ENCODE measurements around the gene ATXN7. TPM values are rescaled to one million over a fixed set of nuclear protein-coding genes. Genes with fewer than 3 reads are reported as not detected.
A peak's percentile ranks its signal among the peaks of the same experiment; 100 is the strongest.

The ATXN7 gene
- total and polyA plus RNA-seq, 2 of the 13 experiments (the other 11 are each of a cell fraction or from before 2014, with no cell fraction given) = 13.8 to 20.0 TPM

GRCh38 chr3:64011685-64012084, 148.0 kb downstream of the ATXN7 start:
- 97% methylated on average over 5 of the region's 5 CpGs for WGBS (ENCODE audit: low lambda C conversion rate)
- no TSS peak for BruUV-seq (replicated peaks)
- no peaks in the 10 kb centered on the region for H3K9me3 ChIP-seq (ENCODE audit: low read length)

More at GRCh38 chr3:64011685-64012084, 148.0 kb downstream of the ATXN7 start:
- Histone ChIP-seq H3K36me3 (replicated peaks in 1 of 2; ENCODE audit: control insufficient read depth in 1 of 2, insufficient read depth in 2 of 2, low read length in 2 of 2) (peaks cover 21 to 83% of the 10 kb centered on the region in 2 experiments), H2AFZ (ENCODE audit: low read length) (no peak overlapping the region), H3K27ac (ENCODE audit: extremely low read length, insufficient read depth, low read length) (no peak overlapping the region), H3K79me2 (ENCODE audit: insufficient read depth, low read length) (peaks cover 2% of the 10 kb centered on the region), H4K20me1 (ENCODE audit: insufficient read depth, low read length) (no peaks in the 10 kb centered on the region), H3K27me3 (ENCODE audit: control insufficient read depth in 1 of 2, insufficient read depth in 2 of 2, low read length in 2 of 2) (no peaks in the 10 kb centered on the region), H3K4me2 (ENCODE audit: low read depth, low read length) (no peak overlapping the region), H3K9ac (ENCODE audit: insufficient read depth, low read depth, low read length) (no peak overlapping the region), H3K4me3 (replicated peaks in 1 of 3; ENCODE audit: insufficient read depth in 1 of 3, low read depth in 2 of 3, low read length in 3 of 3) (no peak overlapping the region), H3K4me1 (ENCODE audit: insufficient read depth, low read length) (no peaks in the 10 kb centered on the region)
- in situ Hi-C loops (cut with HindIII; ENCODE audit: extremely low pct_ligation_motif_present, low pct_unique_long_range_greater_than_20kb) (no loop called here), intact Hi-C loops (cut with micrococcal nuclease; ENCODE audit: unreplicated experiment) (no loop called here)
- no peak for DNase-seq (ENCODE audit: low spot score)
- TF ChIP-seq SRSF1 (optimal IDR thresholded peaks at IDR 0.05; ENCODE audit: low read depth, low read length) (no peak), ZNF33A (CRISPR knock-in tag; IDR thresholded peaks at IDR 0.05; ENCODE audit: borderline replicate concordance) (no peak), ZNF678 (CRISPR knock-in tag; IDR thresholded peaks at IDR 0.05) (no peak), KDM5B (CRISPR knock-in tag; IDR thresholded peaks at IDR 0.05; ENCODE audit: borderline replicate concordance) (no peak), ZZZ3 (CRISPR knock-in tag; IDR thresholded peaks at IDR 0.05; ENCODE audit: borderline replicate concordance) (no peak), POLR2A (IDR thresholded peaks at IDR 0.05; ENCODE audit: insufficient read depth in 1 of 2, low read depth in 2 of 2, low read length in 2 of 2) (0 out of 4 replicates have a peak, but pooled peaks of 1 of the 2 experiments have one; percentile 2), ZNF800 (CRISPR knock-in tag; IDR thresholded peaks at IDR 0.05) (no peak), MZF1 (CRISPR knock-in tag; IDR thresholded peaks at IDR 0.05; ENCODE audit: borderline replicate concordance) (no peak), ZNF782 (CRISPR knock-in tag; IDR thresholded peaks at IDR 0.05; ENCODE audit: borderline replicate concordance) (no peak), POLR2AphosphoS5 (IDR thresholded peaks at IDR 0.05; ENCODE audit: low read depth, low read length) (no peak), ZNF335 (CRISPR knock-in tag; IDR thresholded peaks at IDR 0.05) (no peak), HMGXB4 (CRISPR knock-in tag; IDR thresholded peaks at IDR 0.05; ENCODE audit: borderline replicate concordance in 1 of 2, low read depth in 1 of 2) (no peak), RAD21 (CRISPR knock-in tag; IDR thresholded peaks at IDR 0.05) (no peak), RBM22 (optimal IDR thresholded peaks at IDR 0.05; ENCODE audit: low read length) (peak; percentile 13)
- TF ChIP-seq, protein P1, sequence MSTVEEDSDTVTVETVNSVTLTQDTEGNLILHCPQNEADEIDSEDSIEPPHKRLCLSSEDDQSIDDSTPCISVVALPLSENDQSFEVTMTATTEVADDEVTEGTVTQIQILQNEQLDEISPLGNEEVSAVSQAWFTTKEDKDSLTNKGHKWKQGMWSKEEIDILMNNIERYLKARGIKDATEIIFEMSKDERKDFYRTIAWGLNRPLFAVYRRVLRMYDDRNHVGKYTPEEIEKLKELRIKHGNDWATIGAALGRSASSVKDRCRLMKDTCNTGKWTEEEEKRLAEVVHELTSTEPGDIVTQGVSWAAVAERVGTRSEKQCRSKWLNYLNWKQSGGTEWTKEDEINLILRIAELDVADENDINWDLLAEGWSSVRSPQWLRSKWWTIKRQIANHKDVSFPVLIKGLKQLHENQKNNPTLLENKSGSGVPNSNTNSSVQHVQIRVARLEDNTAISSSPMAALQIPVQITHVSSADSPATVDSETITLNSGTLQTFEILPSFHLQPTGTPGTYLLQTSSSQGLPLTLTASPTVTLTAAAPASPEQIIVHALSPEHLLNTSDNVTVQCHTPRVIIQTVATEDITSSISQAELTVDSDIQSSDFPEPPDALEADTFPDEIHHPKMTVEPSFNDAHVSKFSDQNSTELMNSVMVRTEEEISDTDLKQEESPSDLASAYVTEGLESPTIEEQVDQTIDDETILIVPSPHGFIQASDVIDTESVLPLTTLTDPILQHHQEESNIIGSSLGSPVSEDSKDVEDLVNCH (CRISPR knock-in tag; IDR thresholded peaks at IDR 0.05) = no peak
- ChIA-PET CTCF (ENCODE audit: low intra/inter-chr PET ratio, low total read pairs) (no interaction called here), POLR2A (no interaction called here)
- no peak for FAIRE-seq
- ATAC-seq = no peak

Data from HepG2 (cell line).